Lower leg skin (tissue), 3 donors: Measurements from ENCODE around the gene PDZD8.

Experiments
- CTCF ChIP-seq, 3 donors: fragments of 450-650 bp; IDR thresholded peaks; one replicate each; pipeline ENCODE4 v1.5.1; 2016; ENCODE audit warnings: antibody characterized with exemption in 3 of 3, mild to moderate bottlenecking in 3 of 3, moderate library complexity in 2 of 3
- POLR2A ChIP-seq, 2 donors: fragments of 450-650 bp; IDR thresholded peaks; one replicate each; pipeline ENCODE4 v1.6.1; 2016 to 2017; ENCODE audit warnings: antibody characterized with exemption in 2 of 2, mild to moderate bottlenecking in 1 of 2, moderate library complexity in 1 of 2

GRCh38 chr10:117375360-117376178, at the start of gene PDZD8:
- no peak for TF ChIP-seq CTCF (IDR thresholded peaks at IDR 0.05)
- peak in 1 of 2 donors; percentile 39 for TF ChIP-seq POLR2A (IDR thresholded peaks at IDR 0.05)
